ENCODE measurements around the gene TOP3A. TPM values are rescaled to one million over a fixed set of nuclear protein-coding genes. Genes with fewer than 3 reads are reported as not detected.

Gene TOP3A
- total RNA-seq, 1 experiment from 2014 or later = 48.8 TPM

- peak; percentile 56 for ATAC-seq
- ChIA-PET POLR2A (no interaction called here), RAD21 (ENCODE audit: low non-redundant PET in 1 of 2, low total read pairs in 2 of 2, uncharacterized antibody in 2 of 2, unreplicated experiment in 2 of 2) (no interaction called here), CTCF (interaction anchor here (1.0 to 2.2 kb wide), 2 partner anchors 76 to 379 kb away, joined by 3 to 5 read pairs; no protein-coding TSS in a partner anchor)
- H3K9me3 ChIP-seq (ENCODE audit: control insufficient read depth in 1 of 2, insufficient read depth in 1 of 2, low read depth in 1 of 2, low read length in 2 of 2) = no peaks in the 10 kb centered on the region
- no peaks in the 10 kb centered on the region for H3K9me2 ChIP-seq (ENCODE audit: insufficient read depth)
- H4K20me1 ChIP-seq (ENCODE audit: insufficient read depth) = no peaks in the 10 kb centered on the region
- no peak overlapping the region for H3K4me3 ChIP-seq (replicated peaks in 1 of 2; ENCODE audit: low read depth in 1 of 2, low read length in 2 of 2)
- no peaks in the 10 kb centered on the region for H3K4me1 ChIP-seq (ENCODE audit: control insufficient read depth in 1 of 2, insufficient read depth in 2 of 2, low read length in 2 of 2)
- intact Hi-C loops (cut with micrococcal nuclease) = no loop called here
- H3K36me3 ChIP-seq (ENCODE audit: control insufficient read depth in 1 of 2, insufficient read depth in 2 of 2, low read length in 2 of 2) = peaks cover 0 to 9% of the 10 kb centered on the region in 2 experiments; a peak in 2 of 4 replicates
- H3K79me2 ChIP-seq (ENCODE audit: insufficient read depth, low read length) = peaks cover 7% of the 10 kb centered on the region; the same call in 1 of the 2 replicates
- H3K27ac ChIP-seq (ENCODE audit: low read depth, low read length) = no peak overlapping the region
- TF ChIP-seq EGR1 (IDR thresholded peaks at IDR 0.05; ENCODE audit: low read depth) (no peak), FOSL1 (IDR thresholded peaks at IDR 0.05; ENCODE audit: low read depth) (no peak), POLR2AphosphoS5 (IDR thresholded peaks at IDR 0.05; ENCODE audit: low read depth, low read length) (no peak), EZH2phosphoT487 (IDR thresholded peaks at IDR 0.05; ENCODE audit: borderline replicate concordance) (no peak), ZBTB33 (IDR thresholded peaks at IDR 0.05; ENCODE audit: extremely low read depth, insufficient replicate concordance, low read length) (no peak), ELF1 (IDR thresholded peaks at IDR 0.05; ENCODE audit: borderline replicate concordance, low read depth) (no peak), ZNF274 (IDR thresholded peaks at IDR 0.05; ENCODE audit: low read depth, low read length) (no peak), RAD21 (IDR thresholded peaks at IDR 0.05; ENCODE audit: low read depth) (peak; percentile 31; the same call in 1 of the 2 replicates), CEBPB (IDR thresholded peaks at IDR 0.05; ENCODE audit: low read depth) (no peak), JUND (IDR thresholded peaks at IDR 0.05) (no peak), CTCF (IDR thresholded peaks at IDR 0.05 in 2 of 3, conservative IDR thresholded peaks at IDR 0.05 in 1 of 3; ENCODE audit: borderline replicate concordance in 1 of 3, insufficient read depth in 1 of 3, low read depth in 2 of 3, low read length in 2 of 3) (peak in 2 of 3 experiments; percentile 12 to 30; a peak in 1 of 6 replicates)
- TF ChIP-seq, protein P1, sequence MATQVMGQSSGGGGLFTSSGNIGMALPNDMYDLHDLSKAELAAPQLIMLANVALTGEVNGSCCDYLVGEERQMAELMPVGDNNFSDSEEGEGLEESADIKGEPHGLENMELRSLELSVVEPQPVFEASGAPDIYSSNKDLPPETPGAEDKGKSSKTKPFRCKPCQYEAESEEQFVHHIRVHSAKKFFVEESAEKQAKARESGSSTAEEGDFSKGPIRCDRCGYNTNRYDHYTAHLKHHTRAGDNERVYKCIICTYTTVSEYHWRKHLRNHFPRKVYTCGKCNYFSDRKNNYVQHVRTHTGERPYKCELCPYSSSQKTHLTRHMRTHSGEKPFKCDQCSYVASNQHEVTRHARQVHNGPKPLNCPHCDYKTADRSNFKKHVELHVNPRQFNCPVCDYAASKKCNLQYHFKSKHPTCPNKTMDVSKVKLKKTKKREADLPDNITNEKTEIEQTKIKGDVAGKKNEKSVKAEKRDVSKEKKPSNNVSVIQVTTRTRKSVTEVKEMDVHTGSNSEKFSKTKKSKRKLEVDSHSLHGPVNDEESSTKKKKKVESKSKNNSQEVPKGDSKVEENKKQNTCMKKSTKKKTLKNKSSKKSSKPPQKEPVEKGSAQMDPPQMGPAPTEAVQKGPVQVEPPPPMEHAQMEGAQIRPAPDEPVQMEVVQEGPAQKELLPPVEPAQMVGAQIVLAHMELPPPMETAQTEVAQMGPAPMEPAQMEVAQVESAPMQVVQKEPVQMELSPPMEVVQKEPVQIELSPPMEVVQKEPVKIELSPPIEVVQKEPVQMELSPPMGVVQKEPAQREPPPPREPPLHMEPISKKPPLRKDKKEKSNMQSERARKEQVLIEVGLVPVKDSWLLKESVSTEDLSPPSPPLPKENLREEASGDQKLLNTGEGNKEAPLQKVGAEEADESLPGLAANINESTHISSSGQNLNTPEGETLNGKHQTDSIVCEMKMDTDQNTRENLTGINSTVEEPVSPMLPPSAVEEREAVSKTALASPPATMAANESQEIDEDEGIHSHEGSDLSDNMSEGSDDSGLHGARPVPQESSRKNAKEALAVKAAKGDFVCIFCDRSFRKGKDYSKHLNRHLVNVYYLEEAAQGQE (IDR thresholded peaks at IDR 0.05; ENCODE audit: low read depth) = no peak
- TF ChIP-seq, protein P2, sequence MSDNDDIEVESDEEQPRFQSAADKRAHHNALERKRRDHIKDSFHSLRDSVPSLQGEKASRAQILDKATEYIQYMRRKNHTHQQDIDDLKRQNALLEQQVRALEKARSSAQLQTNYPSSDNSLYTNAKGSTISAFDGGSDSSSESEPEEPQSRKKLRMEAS (IDR thresholded peaks at IDR 0.05) = 0 out of 2 replicates have a peak, but pooled peaks have one; percentile 33
- no peaks in the 10 kb centered on the region for H3K27me3 ChIP-seq (ENCODE audit: insufficient read depth, low read length)
- H3K4me2 ChIP-seq (ENCODE audit: low read length) = no peak overlapping the region
- no peak overlapping the region for H2AFZ ChIP-seq (ENCODE audit: low read depth, low read length, poor library complexity, severe bottlenecking)
- no peak overlapping the region for H3K9ac ChIP-seq (ENCODE audit: low read length)
- no peak for DNase-seq (ENCODE audit: low read depth, low spot score)
- no TSS peak for BruUV-seq (replicated peaks)
Measured at GRCh38 chr17:18323007-18323406, 8.2 kb upstream of the TOP3A start.
